ENCODE results near the gene SLC4A7.
A peak's percentile ranks its signal among the peaks of the same experiment; 100 is the strongest.
"Not testable (repeated sequence)": the region's sequence is repeated elsewhere in the genome, so short reads cannot be mapped to it uniquely, and the experiment has no call there.

Gene SLC4A7

GRCh38 chr3:27486336-27486735 lies 2.2 kb upstream of the SLC4A7 start:
- DNase-seq (ENCODE audit: low spot score) = no peak

GRCh38 chr3:27485866-27486265 lies 1.7 kb upstream of the SLC4A7 start:
- DNase-seq (ENCODE audit: low spot score) = no peak

- DNase-seq (ENCODE audit: low spot score) = peak; percentile 37
Measured at GRCh38 chr3:27483117-27484014, 818 bp downstream of the SLC4A7 start.

- DNase-seq (ENCODE audit: low spot score) = no peak
Measured at GRCh38 chr3:27479806-27480543, 4.2 kb downstream of the SLC4A7 start.

GRCh38 chr3:27471923-27472550 lies 12.1 kb downstream of the SLC4A7 start:
- no peak for DNase-seq (ENCODE audit: low spot score)

GRCh38 chr3:27468283-27468886 lies 15.8 kb downstream of the SLC4A7 start:
- DNase-seq (ENCODE audit: low spot score) = no peak

GRCh38 chr3:27467545-27467944 lies 16.6 kb downstream of the SLC4A7 start:
- no peak for DNase-seq (ENCODE audit: low spot score)

GRCh38 chr3:27464646-27465045 lies 19.5 kb downstream of the SLC4A7 start:
- no peak for DNase-seq (ENCODE audit: low spot score)

- no peak for DNase-seq (ENCODE audit: low spot score)
Measured at GRCh38 chr3:27462228-27462627, 22.0 kb downstream of the SLC4A7 start.

- DNase-seq (ENCODE audit: low spot score) = no peak
Measured at GRCh38 chr3:27458929-27459328, 25.3 kb downstream of the SLC4A7 start.

GRCh38 chr3:27456554-27456953 lies 27.6 kb downstream of the SLC4A7 start:
- DNase-seq (ENCODE audit: low spot score) = no peak

GRCh38 chr3:27454914-27455313 lies 29.3 kb downstream of the SLC4A7 start:
- DNase-seq (ENCODE audit: low spot score) = no peak

- no peak for DNase-seq (ENCODE audit: low spot score)
Measured at GRCh38 chr3:27454461-27454860, 29.7 kb downstream of the SLC4A7 start.

GRCh38 chr3:27452368-27453090 lies 31.7 kb downstream of the SLC4A7 start:
- DNase-seq (ENCODE audit: low spot score) = no peak

- DNase-seq (ENCODE audit: low spot score) = no peak
Measured at GRCh38 chr3:27451842-27452241, 32.3 kb downstream of the SLC4A7 start.

- DNase-seq (ENCODE audit: low spot score) = no peak
Measured at GRCh38 chr3:27451251-27451650, 32.9 kb downstream of the SLC4A7 start.

- no peak for DNase-seq (ENCODE audit: low spot score)
Measured at GRCh38 chr3:27449530-27450150, 34.5 kb downstream of the SLC4A7 start.

- not testable (repeated sequence) for DNase-seq (ENCODE audit: low spot score)
Measured at GRCh38 chr3:27442995-27443394, 41.2 kb downstream of the SLC4A7 start.

GRCh38 chr3:27438352-27438751 lies 45.8 kb downstream of the SLC4A7 start:
- DNase-seq (ENCODE audit: low spot score) = not testable (repeated sequence)

GRCh38 chr3:27431116-27431515 lies 53.1 kb downstream of the SLC4A7 start:
- peak; percentile 22 for DNase-seq (ENCODE audit: low spot score)

GRCh38 chr3:27429909-27430308 lies 54.3 kb downstream of the SLC4A7 start:
- DNase-seq (ENCODE audit: low spot score) = no peak

Data from LoVo (cell line).